ENCODE data around the gene TCF3. TPM values are rescaled to one million over a fixed set of nuclear protein-coding genes. Genes with fewer than 3 reads are reported as not detected.

TCF3 gene
- total RNA-seq, 2 experiments from 2014 or later, result 124 to 126 TPM

GRCh38 chr19:1571358-1571757 lies 81.1 kb downstream of the TCF3 start:
- no peaks in the 10 kb centered on the region for H3K9me3 Mint-ChIP-seq
- H3K27ac Mint-ChIP-seq, result no peak overlapping the region
- DNase-seq, result no peak
- H3K36me3 Mint-ChIP-seq (ENCODE audit: low read depth), result no peaks in the 10 kb centered on the region
- CTCF ChIA-PET, result no interaction called here
- no peak for ATAC-seq
- peaks cover 3% of the 10 kb centered on the region for H3K27me3 Mint-ChIP-seq
- H3K4me3 Mint-ChIP-seq, result no peak overlapping the region
- TF ChIP-seq CTCF (IDR thresholded peaks at IDR 0.05), result no peak
- H3K4me1 Mint-ChIP-seq (ENCODE audit: low read depth), result peaks cover 5% of the 10 kb centered on the region
- POLR2A ChIA-PET, result interaction anchor here (1.4 to 2.5 kb wide), 2 partner anchors 15 to 20 kb away, joined by 4 to 6 read pairs; no protein-coding TSS in a partner anchor
- intact Hi-C loops (cut with micrococcal nuclease), result no loop called here

- peaks cover 3% of the 10 kb centered on the region for H3K27me3 Mint-ChIP-seq
- DNase-seq, result no peak
- no peak for ATAC-seq
- no peaks in the 10 kb centered on the region for H3K9me3 Mint-ChIP-seq
- peaks cover 5% of the 10 kb centered on the region for H3K4me1 Mint-ChIP-seq (ENCODE audit: low read depth)
- intact Hi-C loops (cut with micrococcal nuclease), result no loop called here
- CTCF ChIA-PET, result interaction anchor here (1.0 kb wide), 1 partner anchor 19 kb away, joined by 4 read pairs; no protein-coding TSS in a partner anchor
- TF ChIP-seq CTCF (IDR thresholded peaks at IDR 0.05), result no peak
- no peak overlapping the region for H3K4me3 Mint-ChIP-seq
- no peak overlapping the region for H3K27ac Mint-ChIP-seq
- H3K36me3 Mint-ChIP-seq (ENCODE audit: low read depth), result no peaks in the 10 kb centered on the region
- POLR2A ChIA-PET, result interaction anchor here (2.5 kb wide), 1 partner anchor 20 kb away, joined by 6 read pairs; no protein-coding TSS in a partner anchor
Observed at GRCh38 chr19:1570836-1571235, 81.6 kb downstream of the TCF3 start.

- intact Hi-C loops (cut with micrococcal nuclease), result no loop called here
- TF ChIP-seq CTCF (IDR thresholded peaks at IDR 0.05), result peak; percentile 57
- no peak for DNase-seq
- no peak overlapping the region for H3K27ac Mint-ChIP-seq
- ChIA-PET POLR2A (no interaction called here), CTCF (interaction anchor here (1.0 kb wide), 1 partner anchor 20 kb away, joined by 4 read pairs; no protein-coding TSS in a partner anchor)
- no peaks in the 10 kb centered on the region for H3K9me3 Mint-ChIP-seq
- no peak overlapping the region for H3K4me3 Mint-ChIP-seq
- H3K27me3 Mint-ChIP-seq, result peaks cover 3% of the 10 kb centered on the region
- H3K4me1 Mint-ChIP-seq (ENCODE audit: low read depth), result peaks cover 5% of the 10 kb centered on the region
- no peaks in the 10 kb centered on the region for H3K36me3 Mint-ChIP-seq (ENCODE audit: low read depth)
- ATAC-seq, result no peak
Observed at GRCh38 chr19:1569997-1570396, 82.4 kb downstream of the TCF3 start.

GRCh38 chr19:1568320-1569019 lies 83.9 kb downstream of the TCF3 start, which contains the start of gene MEX3D:
MEX3D (minus strand) TSS chr19:1568325; CDS start chr19:1568058, 267 bp downstream.
- peaks cover 3% of the 10 kb centered on the region for H3K27me3 Mint-ChIP-seq
- no peaks in the 10 kb centered on the region for H3K36me3 Mint-ChIP-seq (ENCODE audit: low read depth)
- peak within 1 kb of the TSS; percentile 26 for H3K4me3 Mint-ChIP-seq
- intact Hi-C loops (cut with micrococcal nuclease), result no loop called here
- peak; percentile 91 for ATAC-seq
- peaks cover 5% of the 10 kb centered on the region for H3K4me1 Mint-ChIP-seq (ENCODE audit: low read depth)
- no peak for TF ChIP-seq CTCF (IDR thresholded peaks at IDR 0.05)
- H3K9me3 Mint-ChIP-seq, result no peaks in the 10 kb centered on the region
- no peak within 1 kb of the TSS for H3K27ac Mint-ChIP-seq
- peak; percentile 79 for DNase-seq
- CTCF ChIA-PET, result interaction anchor here (0.6 kb wide), 1 partner anchor 842 kb away, joined by 4 read pairs; no protein-coding TSS in a partner anchor
- POLR2A ChIA-PET, result interaction anchor here (1.0 to 1.2 kb wide), 2 partner anchors 24 to 83 kb away, joined by 3 read pairs; partner anchors contain the start of gene MBD3

- Mint-ChIP-seq H3K9me3 (no peaks in the 10 kb centered on the region), H3K27ac (no peak overlapping the region), H3K27me3 (peaks cover 3% of the 10 kb centered on the region), H3K36me3 (ENCODE audit: low read depth) (no peaks in the 10 kb centered on the region), H3K4me3 (no peak overlapping the region), H3K4me1 (ENCODE audit: low read depth) (peaks cover 5% of the 10 kb centered on the region)
- DNase-seq (no peak), ATAC-seq (peak; percentile 57)
- ChIA-PET POLR2A (no interaction called here), CTCF (interaction anchor here (0.6 kb wide), 1 partner anchor 842 kb away, joined by 4 read pairs; no protein-coding TSS in a partner anchor)
- TF ChIP-seq CTCF (IDR thresholded peaks at IDR 0.05), result no peak
- intact Hi-C loops (cut with micrococcal nuclease), result no loop called here
Observed at GRCh38 chr19:1567848-1568227, 84.6 kb downstream of the TCF3 start.
